GM21576 (cell line): ENCODE results near the gene MYLK4.

Source experiments
- ATAC-seq: cut with Tn5 transposase; IDR thresholded peaks from one replicate; pipeline ENCODE4 v1.9.1; 2021; ENCODE audit warnings: mild to moderate bottlenecking, moderate library complexity; ENCODE audit not compliant: unreplicated experiment

MYLK4 gene

GRCh38 chr6:2750832-2751231 is at the start of gene MYLK4:
MYLK4 (minus strand) TSS chr6:2750922; CDS start chr6:2749294, 1,628 bp downstream.
- ATAC-seq, result no peak

- ATAC-seq, result no peak
These were observed 49.3 kb upstream of the MYLK4 start for GRCh38 chr6:2799936-2800527.

GRCh38 chr6:2798586-2799134 is 47.9 kb upstream of the MYLK4 start:
- ATAC-seq, result no peak

- ATAC-seq, result no peak
These were observed 46.9 kb upstream of the MYLK4 start for GRCh38 chr6:2797564-2798031.

- no peak for ATAC-seq
These were observed 46.1 kb upstream of the MYLK4 start for GRCh38 chr6:2796861-2797260.

- no peak for ATAC-seq
These were observed 45.2 kb upstream of the MYLK4 start for GRCh38 chr6:2795956-2796355.

GRCh38 chr6:2795162-2795561 is 44.4 kb upstream of the MYLK4 start:
- no peak for ATAC-seq

- ATAC-seq, result no peak
These were observed 43.5 kb upstream of the MYLK4 start for GRCh38 chr6:2794171-2794730.

GRCh38 chr6:2793534-2794151 is 42.9 kb upstream of the MYLK4 start:
- ATAC-seq, result no peak

GRCh38 chr6:2792330-2793110 is 41.8 kb upstream of the MYLK4 start:
- ATAC-seq, result no peak

GRCh38 chr6:2791450-2791974 is 40.8 kb upstream of the MYLK4 start:
- ATAC-seq, result no peak

- ATAC-seq, result peak; percentile 71
These were observed 40.1 kb upstream of the MYLK4 start for GRCh38 chr6:2790588-2791449.

- no peak for ATAC-seq
These were observed 35.5 kb upstream of the MYLK4 start for GRCh38 chr6:2786269-2786668.

- no peak for ATAC-seq
These were observed 34.2 kb upstream of the MYLK4 start for GRCh38 chr6:2784930-2785329.

- ATAC-seq, result no peak
These were observed 33.3 kb upstream of the MYLK4 start for GRCh38 chr6:2784061-2784460.

- no peak for ATAC-seq
These were observed 32.7 kb upstream of the MYLK4 start for GRCh38 chr6:2783188-2783963.

- ATAC-seq, result no peak
These were observed 32.1 kb upstream of the MYLK4 start for GRCh38 chr6:2782825-2783187.

- no peak for ATAC-seq
These were observed 31.6 kb upstream of the MYLK4 start for GRCh38 chr6:2782356-2782708.

GRCh38 chr6:2781685-2782355 is 31.1 kb upstream of the MYLK4 start:
- ATAC-seq, result no peak
